ENCODE measurements around the gene RAB19. TPM values are rescaled to one million over a fixed set of nuclear protein-coding genes. Genes with fewer than 3 reads are reported as not detected.

The RAB19 gene
- total and polyA plus RNA-seq, 10 of the 15 experiments (the other 5 are each of a cell fraction or from before 2014, with no cell fraction given) = 0.14 to 1.0 (median 0.23) TPM; not detected in 5

DNA sequence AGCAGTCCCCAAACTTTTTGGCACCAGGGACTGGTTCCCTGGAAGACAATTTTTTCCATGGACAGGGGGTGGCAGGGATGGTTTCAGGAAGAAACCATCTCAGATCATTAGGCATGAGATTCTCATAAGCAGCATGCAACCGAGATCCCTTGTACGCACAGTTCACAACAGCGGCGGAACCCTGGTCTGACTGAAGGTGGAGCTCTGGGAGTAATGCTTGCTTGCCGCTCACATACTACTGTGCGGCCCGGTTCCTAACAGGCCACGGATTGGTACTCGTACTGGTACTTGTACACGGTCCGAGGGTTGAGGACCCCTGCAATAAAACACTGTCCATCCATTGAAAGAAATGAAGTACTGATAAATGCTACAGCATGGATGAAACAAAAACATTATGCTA lies 42.6 kb downstream of the RAB19 start:
- H3K27me3 ChIP-seq (replicated peaks in 1 of 2; ENCODE audit: control insufficient read depth in 2 of 2, insufficient read depth in 2 of 2, low read length in 1 of 2) = no peaks in the 10 kb centered on the region
- no peaks in the 10 kb centered on the region for H3K36me3 ChIP-seq (ENCODE audit: control insufficient read depth in 2 of 2, insufficient read depth in 2 of 2, low read length in 1 of 2)
- no peaks in the 10 kb centered on the region; the same call in 1 of the 2 replicates for H3K4me1 ChIP-seq (ENCODE audit: control insufficient read depth, insufficient read depth, low read length)
- no peak overlapping the region for H3K9ac ChIP-seq (ENCODE audit: control insufficient read depth, insufficient read depth, low read length)
- FAIRE-seq = no peak
- ATAC-seq = no peak
- intact Hi-C loops (cut with micrococcal nuclease; ENCODE audit: unreplicated experiment) (no loop called here), in situ Hi-C loops (cut with MboI) (no loop called here)
- H3K4me2 ChIP-seq (ENCODE audit: control insufficient read depth, insufficient read depth) = no peak overlapping the region
- H4K20me1 ChIP-seq (ENCODE audit: control insufficient read depth, insufficient read depth) = no peaks in the 10 kb centered on the region
- no peaks in the 10 kb centered on the region for H3K9me3 ChIP-seq (replicated peaks; ENCODE audit: control insufficient read depth, insufficient read depth, low read length)
- ChIA-PET POLR2A (no interaction called here), SMC1A (ENCODE audit: uncharacterized antibody, unreplicated experiment) (no interaction called here), RAD21 (ENCODE audit: unreplicated experiment) (no interaction called here), CTCF (no interaction called here)
- H2AFZ ChIP-seq (ENCODE audit: control insufficient read depth, low read depth, low read length) = no peak overlapping the region
- H3K4me3 ChIP-seq = no peak overlapping the region
- BruUV-seq (replicated peaks) = no TSS peak
- TF ChIP-seq NBN (IDR thresholded peaks at IDR 0.05) = no peak
- H3K27ac ChIP-seq (ENCODE audit: control insufficient read depth, insufficient read depth) = no peak overlapping the region
- no peak for DNase-seq (ENCODE audit: low read depth, low spot score)
- H3K79me2 ChIP-seq (ENCODE audit: control insufficient read depth, insufficient read depth, low read length) = no peaks in the 10 kb centered on the region
- WGBS (ENCODE audit: insufficient coverage, insufficient replicate concordance, low lambda C conversion rate, missing lambda C conversion rate) = 87% methylated on average over 11 of the region's 11 CpGs

DNA sequence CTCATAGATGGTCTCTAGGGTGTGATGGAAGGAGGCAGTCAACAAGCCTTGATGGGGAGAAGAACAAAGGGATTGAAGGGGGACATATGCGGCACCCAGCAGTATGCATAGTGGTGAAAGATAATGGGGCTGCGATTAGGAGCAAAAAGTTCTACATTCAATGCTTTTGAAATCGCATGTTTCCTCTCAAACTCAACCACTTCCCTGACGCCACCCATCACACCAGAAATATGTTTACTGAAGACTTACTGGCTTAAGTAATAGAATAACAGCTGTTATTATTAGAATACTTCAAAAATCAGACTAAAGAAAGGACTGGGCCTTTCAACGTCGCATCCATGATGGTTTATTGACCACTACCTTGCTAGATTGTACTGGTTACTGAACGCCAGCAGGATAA lies 44.0 kb downstream of the RAB19 start:
- Histone ChIP-seq H3K4me1 (ENCODE audit: control insufficient read depth, insufficient read depth, low read length) (no peaks in the 10 kb centered on the region; the same call in 1 of the 2 replicates), H3K36me3 (ENCODE audit: control insufficient read depth in 2 of 2, insufficient read depth in 2 of 2, low read length in 1 of 2) (peaks cover 0 to 3% of the 10 kb centered on the region in 2 experiments; a peak in 1 of 4 replicates), H3K9ac (ENCODE audit: control insufficient read depth, insufficient read depth, low read length) (no peak overlapping the region), H4K20me1 (ENCODE audit: control insufficient read depth, insufficient read depth) (no peaks in the 10 kb centered on the region), H3K9me3 (replicated peaks; ENCODE audit: control insufficient read depth, insufficient read depth, low read length) (no peaks in the 10 kb centered on the region), H2AFZ (ENCODE audit: control insufficient read depth, low read depth, low read length) (no peak overlapping the region), H3K27me3 (replicated peaks in 1 of 2; ENCODE audit: control insufficient read depth in 2 of 2, insufficient read depth in 2 of 2, low read length in 1 of 2) (no peaks in the 10 kb centered on the region), H3K27ac (ENCODE audit: control insufficient read depth, insufficient read depth) (no peak overlapping the region), H3K4me2 (ENCODE audit: control insufficient read depth, insufficient read depth) (no peak overlapping the region), H3K79me2 (ENCODE audit: control insufficient read depth, insufficient read depth, low read length) (no peaks in the 10 kb centered on the region), H3K4me3 (no peak overlapping the region)
- SMC1A ChIA-PET (ENCODE audit: uncharacterized antibody, unreplicated experiment) = no interaction called here
- FAIRE-seq (no peak), ATAC-seq (no peak), DNase-seq (ENCODE audit: low read depth, low spot score) (no peak)
- POLR2A ChIA-PET = interaction anchor here (0.7 kb wide), 1 partner anchor 480 kb away, joined by 3 read pairs; no protein-coding TSS in a partner anchor
- WGBS (ENCODE audit: insufficient coverage, insufficient replicate concordance, low lambda C conversion rate, missing lambda C conversion rate) = 95% methylated on average over 7 of the region's 7 CpGs
- TF ChIP-seq, protein P1, sequence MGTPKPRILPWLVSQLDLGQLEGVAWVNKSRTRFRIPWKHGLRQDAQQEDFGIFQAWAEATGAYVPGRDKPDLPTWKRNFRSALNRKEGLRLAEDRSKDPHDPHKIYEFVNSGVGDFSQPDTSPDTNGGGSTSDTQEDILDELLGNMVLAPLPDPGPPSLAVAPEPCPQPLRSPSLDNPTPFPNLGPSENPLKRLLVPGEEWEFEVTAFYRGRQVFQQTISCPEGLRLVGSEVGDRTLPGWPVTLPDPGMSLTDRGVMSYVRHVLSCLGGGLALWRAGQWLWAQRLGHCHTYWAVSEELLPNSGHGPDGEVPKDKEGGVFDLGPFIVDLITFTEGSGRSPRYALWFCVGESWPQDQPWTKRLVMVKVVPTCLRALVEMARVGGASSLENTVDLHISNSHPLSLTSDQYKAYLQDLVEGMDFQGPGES (IDR thresholded peaks at IDR 0.05) = no peak
- TF ChIP-seq ZNF24 (IDR thresholded peaks at IDR 0.05) (no peak), MEF2B (IDR thresholded peaks at IDR 0.05; ENCODE audit: partially characterized antibody, poor library complexity, severe bottlenecking) (no peak), SP1 (IDR thresholded peaks at IDR 0.05; ENCODE audit: low read depth, low read length) (no peak), WRNIP1 (IDR thresholded peaks at IDR 0.05; ENCODE audit: borderline replicate concordance, low read depth, low read length) (no peak), CREB1 (IDR thresholded peaks at IDR 0.05; ENCODE audit: low read depth) (no peak)
- TF ChIP-seq, protein P2, sequence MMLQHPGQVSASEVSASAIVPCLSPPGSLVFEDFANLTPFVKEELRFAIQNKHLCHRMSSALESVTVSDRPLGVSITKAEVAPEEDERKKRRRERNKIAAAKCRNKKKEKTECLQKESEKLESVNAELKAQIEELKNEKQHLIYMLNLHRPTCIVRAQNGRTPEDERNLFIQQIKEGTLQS (IDR thresholded peaks at IDR 0.05; ENCODE audit: borderline replicate concordance, extremely low read depth, low read depth, low read length) = no peak
- TF ChIP-seq, protein P3, sequence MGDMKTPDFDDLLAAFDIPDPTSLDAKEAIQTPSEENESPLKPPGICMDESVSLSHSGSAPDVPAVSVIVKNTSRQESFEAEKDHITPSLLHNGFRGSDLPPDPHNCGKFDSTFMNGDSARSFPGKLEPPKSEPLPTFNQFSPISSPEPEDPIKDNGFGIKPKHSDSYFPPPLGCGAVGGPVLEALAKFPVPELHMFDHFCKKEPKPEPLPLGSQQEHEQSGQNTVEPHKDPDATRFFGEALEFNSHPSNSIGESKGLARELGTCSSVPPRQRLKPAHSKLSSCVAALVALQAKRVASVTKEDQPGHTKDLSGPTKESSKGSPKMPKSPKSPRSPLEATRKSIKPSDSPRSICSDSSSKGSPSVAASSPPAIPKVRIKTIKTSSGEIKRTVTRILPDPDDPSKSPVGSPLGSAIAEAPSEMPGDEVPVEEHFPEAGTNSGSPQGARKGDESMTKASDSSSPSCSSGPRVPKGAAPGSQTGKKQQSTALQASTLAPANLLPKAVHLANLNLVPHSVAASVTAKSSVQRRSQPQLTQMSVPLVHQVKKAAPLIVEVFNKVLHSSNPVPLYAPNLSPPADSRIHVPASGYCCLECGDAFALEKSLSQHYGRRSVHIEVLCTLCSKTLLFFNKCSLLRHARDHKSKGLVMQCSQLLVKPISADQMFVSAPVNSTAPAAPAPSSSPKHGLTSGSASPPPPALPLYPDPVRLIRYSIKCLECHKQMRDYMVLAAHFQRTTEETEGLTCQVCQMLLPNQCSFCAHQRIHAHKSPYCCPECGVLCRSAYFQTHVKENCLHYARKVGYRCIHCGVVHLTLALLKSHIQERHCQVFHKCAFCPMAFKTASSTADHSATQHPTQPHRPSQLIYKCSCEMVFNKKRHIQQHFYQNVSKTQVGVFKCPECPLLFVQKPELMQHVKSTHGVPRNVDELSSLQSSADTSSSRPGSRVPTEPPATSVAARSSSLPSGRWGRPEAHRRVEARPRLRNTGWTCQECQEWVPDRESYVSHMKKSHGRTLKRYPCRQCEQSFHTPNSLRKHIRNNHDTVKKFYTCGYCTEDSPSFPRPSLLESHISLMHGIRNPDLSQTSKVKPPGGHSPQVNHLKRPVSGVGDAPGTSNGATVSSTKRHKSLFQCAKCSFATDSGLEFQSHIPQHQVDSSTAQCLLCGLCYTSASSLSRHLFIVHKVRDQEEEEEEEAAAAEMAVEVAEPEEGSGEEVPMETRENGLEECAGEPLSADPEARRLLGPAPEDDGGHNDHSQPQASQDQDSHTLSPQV (IDR thresholded peaks at IDR 0.05) = no peak
- intact Hi-C loops (cut with micrococcal nuclease; ENCODE audit: unreplicated experiment) (no loop called here), in situ Hi-C loops (cut with MboI) (no loop called here)
- BruUV-seq (replicated peaks) = no TSS peak
- RAD21 ChIA-PET (ENCODE audit: unreplicated experiment) = no interaction called here
- CTCF ChIA-PET = no interaction called here
